PC-3 (cell line): Measurements from ENCODE around the gene ISYNA1.

Source experiments
- EZH2 ChIP-seq: fragments of 300-600 bp; sonication (generic); IDR thresholded peaks from one replicate; pipeline ENCODE4 v1.6.1; 2017; ENCODE audit warnings: antibody characterized with exemption, mild to moderate bottlenecking, low read length; ENCODE audit not compliant: unreplicated experiment
- EZH2phosphoT487 ChIP-seq: fragments of 300-600 bp; sonication (generic); IDR thresholded peaks from 2 replicates; pipeline ENCODE4 v1.6.1; 2018; ENCODE audit warnings: mild to moderate bottlenecking, antibody characterized with exemption, low read length, borderline replicate concordance
- TF ChIP-seq, protein P1 (sequence below): fragments of 300-600 bp; sonication (generic); conservative IDR thresholded peaks from 2 replicates; pipeline ENCODE4 v1.5.1; 2017; ENCODE audit warnings: antibody characterized with exemption, low read depth, mild to moderate bottlenecking, low read length

DNA sequence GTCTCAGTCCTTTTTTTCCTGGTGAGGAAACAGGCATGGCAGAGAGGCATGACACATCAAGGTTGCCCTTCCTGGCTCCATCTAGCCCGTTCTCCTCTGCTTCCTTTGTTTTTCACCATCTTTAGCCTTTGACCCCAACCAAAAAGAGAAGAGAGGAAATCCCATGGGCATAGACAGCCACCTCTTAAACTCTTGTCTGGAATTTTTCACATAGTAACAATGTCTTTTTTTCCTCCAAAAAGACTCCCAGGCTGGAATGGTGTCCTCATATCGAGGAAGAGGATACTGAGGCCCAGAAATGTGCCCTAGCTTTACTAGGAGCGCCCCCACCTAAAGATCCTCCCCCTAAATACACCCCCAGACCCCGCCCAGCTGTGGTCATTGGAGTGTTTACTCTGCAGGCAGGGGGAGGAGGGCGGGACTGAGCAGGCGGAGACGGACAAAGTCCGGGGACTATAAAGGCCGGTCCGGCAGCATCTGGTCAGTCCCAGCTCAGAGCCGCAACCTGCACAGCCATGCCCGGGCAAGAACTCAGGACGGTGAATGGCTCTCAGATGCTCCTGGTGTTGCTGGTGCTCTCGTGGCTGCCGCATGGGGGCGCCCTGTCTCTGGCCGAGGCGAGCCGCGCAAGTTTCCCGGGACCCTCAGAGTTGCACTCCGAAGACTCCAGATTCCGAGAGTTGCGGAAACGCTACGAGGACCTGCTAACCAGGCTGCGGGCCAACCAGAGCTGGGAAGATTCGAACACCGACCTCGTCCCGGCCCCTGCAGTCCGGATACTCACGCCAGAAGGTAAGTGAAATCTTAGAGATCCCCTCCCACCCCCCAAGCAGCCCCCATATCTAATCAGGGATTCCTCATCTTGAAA is 52.0 kb downstream of the ISYNA1 start, which contains the start of gene GDF15:
- TF ChIP-seq, protein P1, sequence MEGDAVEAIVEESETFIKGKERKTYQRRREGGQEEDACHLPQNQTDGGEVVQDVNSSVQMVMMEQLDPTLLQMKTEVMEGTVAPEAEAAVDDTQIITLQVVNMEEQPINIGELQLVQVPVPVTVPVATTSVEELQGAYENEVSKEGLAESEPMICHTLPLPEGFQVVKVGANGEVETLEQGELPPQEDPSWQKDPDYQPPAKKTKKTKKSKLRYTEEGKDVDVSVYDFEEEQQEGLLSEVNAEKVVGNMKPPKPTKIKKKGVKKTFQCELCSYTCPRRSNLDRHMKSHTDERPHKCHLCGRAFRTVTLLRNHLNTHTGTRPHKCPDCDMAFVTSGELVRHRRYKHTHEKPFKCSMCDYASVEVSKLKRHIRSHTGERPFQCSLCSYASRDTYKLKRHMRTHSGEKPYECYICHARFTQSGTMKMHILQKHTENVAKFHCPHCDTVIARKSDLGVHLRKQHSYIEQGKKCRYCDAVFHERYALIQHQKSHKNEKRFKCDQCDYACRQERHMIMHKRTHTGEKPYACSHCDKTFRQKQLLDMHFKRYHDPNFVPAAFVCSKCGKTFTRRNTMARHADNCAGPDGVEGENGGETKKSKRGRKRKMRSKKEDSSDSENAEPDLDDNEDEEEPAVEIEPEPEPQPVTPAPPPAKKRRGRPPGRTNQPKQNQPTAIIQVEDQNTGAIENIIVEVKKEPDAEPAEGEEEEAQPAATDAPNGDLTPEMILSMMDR, result peak; percentile 68
- no peak for TF ChIP-seq EZH2
- no peak for TF ChIP-seq EZH2phosphoT487
